GM18502 (cell line): ENCODE measurements around the gene NDC1.
"Not testable (repeated sequence)": the region's sequence is repeated elsewhere in the genome, so short reads cannot be mapped to it uniquely, and the experiment has no call there.

Source experiments
- ATAC-seq: cut with Tn5 transposase; IDR thresholded peaks from one replicate; pipeline ENCODE4 v1.9.1; 2021; ENCODE audit warnings: mild to moderate bottlenecking; ENCODE audit not compliant: unreplicated experiment, poor library complexity

The NDC1 gene, protein sequence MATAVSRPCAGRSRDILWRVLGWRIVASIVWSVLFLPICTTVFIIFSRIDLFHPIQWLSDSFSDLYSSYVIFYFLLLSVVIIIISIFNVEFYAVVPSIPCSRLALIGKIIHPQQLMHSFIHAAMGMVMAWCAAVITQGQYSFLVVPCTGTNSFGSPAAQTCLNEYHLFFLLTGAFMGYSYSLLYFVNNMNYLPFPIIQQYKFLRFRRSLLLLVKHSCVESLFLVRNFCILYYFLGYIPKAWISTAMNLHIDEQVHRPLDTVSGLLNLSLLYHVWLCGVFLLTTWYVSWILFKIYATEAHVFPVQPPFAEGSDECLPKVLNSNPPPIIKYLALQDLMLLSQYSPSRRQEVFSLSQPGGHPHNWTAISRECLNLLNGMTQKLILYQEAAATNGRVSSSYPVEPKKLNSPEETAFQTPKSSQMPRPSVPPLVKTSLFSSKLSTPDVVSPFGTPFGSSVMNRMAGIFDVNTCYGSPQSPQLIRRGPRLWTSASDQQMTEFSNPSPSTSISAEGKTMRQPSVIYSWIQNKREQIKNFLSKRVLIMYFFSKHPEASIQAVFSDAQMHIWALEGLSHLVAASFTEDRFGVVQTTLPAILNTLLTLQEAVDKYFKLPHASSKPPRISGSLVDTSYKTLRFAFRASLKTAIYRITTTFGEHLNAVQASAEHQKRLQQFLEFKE

DNA sequence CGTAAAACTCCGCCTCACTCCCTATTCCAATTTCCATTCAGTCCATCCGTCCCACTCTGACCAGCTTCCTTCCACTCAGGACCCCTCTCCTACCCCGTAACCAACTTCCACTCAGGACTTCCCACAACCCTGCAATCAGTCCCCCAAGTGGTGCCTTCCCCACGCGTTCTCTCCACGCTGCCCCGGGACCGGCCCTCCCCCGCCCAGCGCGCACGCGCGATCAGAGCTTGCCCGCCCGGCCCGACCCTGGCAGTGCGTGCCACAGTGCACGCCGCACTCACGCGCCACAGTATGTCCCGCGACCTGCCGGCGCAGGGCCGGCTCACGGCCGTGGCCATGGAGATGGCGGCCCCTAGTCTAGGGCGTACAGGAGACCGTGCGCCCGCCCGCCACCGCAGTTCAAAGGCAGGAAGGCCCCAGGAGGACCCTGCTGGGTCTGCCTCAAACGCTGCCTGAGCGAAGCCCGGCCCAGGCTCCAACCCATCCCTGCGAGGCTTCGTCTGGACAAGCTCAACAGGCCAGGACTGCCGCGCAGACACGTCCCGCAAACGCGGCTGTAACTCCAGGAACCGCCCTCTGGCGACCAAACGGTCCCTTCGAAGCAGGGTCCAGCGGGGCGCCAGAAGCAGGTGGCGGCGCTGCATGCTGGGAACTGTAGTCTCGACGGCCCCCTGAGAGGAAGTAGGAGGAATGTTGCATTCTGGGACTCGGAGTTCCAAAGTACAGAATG lies at the start of gene NDC1:
Gene NDC1 (minus strand): TSS at position 373 of the 730 bp plus-strand sequence. CDS start 35 bp downstream, at position 338.
- peak; percentile 85 for ATAC-seq

DNA sequence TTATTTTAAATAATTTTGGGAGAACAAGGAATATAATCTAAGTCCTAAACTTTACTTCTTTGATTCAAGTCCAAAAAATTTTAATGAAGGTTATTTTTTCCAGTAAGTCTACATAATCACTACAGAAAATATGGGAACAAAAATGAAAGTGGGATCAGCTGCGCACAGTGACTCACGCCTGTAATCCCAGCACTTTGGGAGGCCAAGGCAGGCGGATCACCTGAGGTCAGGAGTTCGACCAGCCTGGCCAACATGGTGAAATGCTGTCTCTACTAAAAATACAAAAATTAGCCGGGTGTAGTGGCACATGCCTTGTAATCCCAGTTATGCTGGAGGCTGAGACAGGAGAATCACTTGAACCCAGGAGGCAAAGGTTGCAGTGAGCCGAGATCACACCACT lies 45.5 kb upstream of the NDC1 start:
- not testable (repeated sequence) for ATAC-seq

DNA sequence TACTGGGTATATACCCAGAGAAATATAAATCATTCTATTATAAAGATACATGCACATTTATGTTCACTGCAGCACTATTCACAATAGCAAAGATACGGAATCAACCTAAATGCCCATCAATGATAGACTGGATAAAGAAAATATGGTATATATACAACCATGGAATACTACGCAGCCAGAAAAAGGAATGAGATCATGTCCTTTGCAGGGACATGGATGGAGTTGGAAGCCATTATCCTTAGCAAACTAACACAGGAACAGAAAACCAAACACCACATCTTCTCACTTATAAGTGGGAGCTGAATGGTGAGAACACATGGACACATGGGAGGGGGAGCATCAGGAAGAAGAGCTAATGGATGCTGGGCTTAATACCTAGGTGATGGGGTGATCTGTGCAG lies 43.8 kb upstream of the NDC1 start:
- not testable (repeated sequence) for ATAC-seq

DNA sequence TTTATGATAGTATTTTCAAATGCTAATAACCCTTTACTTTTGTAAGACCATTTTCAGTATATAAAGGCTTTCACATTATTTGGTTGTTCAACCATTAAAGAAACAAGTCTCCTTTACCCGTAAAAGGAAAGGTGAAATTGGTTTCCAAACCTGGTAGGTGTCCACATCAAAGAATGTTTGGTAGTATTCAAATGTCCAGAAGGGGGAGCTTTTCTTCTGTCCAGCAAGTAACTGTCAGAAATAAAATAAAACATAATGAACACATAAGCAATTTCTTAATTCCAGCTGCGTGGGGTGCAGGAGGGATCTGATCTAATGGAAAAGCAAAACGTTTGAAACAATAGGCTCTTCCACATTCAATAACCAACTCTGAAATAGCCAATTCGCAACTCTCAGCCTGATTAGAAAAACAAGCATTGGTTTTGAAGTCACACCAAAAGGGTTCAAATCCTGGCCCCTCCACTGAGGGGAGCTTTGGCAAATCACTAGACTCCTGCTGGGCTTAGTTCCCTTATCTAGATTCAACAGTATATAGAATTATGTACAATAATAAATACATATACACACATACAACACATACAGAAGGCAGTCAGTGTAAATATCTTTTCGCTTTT lies 40.5 kb upstream of the NDC1 start:
- no peak for ATAC-seq

DNA sequence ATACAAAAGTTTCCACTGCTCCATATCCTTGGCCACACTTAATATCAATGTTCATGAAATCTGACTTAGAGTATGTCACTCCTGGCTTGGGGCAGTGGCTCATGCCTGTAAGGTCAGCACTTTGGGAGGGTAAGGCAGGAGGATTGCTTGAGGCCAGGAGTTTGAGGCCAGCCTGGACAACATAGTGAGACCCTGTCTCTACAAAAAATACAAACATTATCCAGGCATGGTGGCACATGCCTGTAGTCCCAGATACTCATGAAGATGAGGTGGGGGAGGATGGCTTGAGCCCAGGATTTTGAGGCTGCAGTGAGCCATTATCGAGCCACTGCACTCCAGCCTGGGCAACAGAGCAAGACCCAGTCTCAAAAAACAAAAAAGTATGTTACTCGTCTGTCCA lies 37.1 kb upstream of the NDC1 start:
- ATAC-seq, result not testable (repeated sequence)

DNA sequence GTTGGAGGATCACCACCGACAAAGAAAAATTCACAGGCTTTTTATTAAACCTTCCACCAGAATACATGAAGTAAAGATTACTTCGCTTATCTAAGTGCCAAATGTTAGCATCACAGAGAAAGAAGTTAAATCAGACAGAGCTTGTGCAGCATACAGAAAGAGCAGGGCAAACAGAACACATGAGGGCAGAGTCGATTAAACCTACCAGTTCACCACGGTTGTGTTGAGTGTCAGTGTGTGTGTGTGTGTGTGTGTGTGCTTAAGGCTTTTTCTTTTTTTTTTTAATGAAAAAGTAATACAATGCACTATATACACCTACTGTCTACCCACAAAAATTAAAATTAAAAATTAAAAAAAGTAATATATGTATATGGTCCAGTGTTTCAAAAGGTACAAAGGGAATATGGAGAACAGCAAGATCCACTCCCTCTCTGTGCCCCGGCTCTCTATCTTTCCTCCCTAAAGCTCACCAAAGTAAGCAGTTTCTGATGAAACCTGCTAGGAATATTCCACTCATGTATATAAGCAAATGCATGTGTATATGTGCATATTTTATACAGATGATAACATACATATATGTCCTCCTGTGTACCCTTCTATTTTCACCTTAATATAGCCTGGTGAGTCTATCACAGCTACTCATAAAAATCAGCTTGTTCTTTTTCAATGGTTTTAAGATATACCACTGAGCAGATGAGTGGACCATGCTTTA lies 33.8 kb upstream of the NDC1 start:
- no peak for ATAC-seq

DNA sequence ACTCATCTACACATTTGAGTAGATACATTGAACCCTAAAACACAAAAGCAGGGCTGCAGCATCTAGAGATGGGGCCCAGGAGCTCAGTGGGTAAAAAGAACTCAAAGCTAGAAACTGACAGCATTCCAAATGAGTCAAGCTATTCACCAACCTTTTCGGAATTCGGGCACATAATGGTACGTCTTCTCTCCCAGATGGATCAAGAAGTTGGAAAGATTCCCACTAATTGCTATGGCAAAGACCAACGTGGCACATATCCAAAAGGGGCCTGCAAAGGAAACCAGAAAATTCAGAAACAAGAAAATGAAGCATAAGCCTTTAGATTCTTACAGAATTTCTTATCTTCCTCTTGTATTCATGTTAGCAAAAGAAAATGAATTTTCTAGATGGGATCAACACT lies 33.1 kb upstream of the NDC1 start:
- ATAC-seq, result no peak

DNA sequence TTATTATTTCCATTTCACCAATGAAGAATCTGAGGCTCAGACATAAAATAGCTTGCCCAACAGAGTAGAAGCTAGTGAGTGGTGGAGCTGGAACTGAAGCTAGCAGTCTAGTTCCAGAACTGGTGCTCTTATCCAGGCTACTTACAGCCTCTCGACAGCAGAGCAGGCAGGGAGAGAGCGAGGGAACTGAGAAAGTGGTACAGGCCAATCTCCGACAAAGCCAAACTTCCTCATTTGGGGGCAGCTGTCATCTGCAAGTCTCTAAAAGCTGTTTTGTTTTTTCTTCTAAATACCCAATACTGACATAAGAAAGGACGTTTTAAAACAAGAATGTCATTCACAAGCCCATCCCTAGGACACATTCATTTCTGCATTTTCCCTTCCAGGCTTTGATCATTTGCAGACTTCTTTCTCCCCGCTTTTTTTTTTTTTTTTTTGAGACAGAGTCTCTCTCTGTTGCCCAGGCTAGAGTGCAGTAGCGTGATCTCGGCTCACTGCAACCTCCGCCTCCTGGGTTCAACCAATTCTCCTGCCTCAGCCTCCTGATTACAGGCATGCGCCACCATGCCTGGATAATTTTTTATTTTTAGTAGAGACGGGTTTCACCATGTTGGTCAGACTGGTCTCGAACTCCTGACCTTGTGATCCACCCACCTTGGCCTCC lies 31.5 kb upstream of the NDC1 start:
- no peak for ATAC-seq

DNA sequence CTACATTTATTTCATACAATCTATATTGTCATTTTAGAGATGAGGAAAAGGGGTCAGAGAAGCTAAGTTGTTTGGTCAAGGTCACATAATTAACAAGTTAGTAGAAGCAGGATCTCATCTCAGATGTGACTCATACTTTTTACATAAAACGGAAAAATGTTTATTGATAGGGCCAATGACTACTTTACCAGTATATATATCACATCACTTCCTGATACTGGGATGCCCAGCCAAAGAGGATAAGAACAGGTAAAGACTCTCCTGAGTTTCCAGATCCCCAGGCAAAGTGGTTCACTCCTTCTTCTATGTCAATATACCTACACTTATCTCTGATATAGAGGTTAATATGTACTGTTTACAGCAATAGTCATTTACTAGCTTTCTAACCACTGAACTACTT lies 30.5 kb upstream of the NDC1 start:
- ATAC-seq, result no peak

DNA sequence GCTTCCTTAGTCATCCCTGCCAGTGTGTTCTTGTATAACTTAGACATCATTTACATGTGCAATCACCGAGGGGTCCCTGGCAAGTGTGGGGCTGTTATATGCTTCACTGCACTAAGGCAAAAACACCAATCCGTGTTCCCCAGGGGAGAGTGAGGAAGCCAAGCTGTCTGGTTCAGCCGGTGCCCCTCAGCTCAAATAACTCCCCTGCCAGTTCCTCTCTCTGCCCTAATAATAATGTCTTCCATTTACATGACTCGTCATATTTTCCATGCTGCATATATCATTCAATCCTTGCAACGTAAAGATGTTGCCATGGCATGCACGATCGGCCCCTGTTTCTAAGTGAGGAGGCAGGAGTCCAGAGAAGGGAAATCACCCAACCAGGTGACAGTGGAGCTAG lies 24.4 kb upstream of the NDC1 start:
- no peak for ATAC-seq

DNA sequence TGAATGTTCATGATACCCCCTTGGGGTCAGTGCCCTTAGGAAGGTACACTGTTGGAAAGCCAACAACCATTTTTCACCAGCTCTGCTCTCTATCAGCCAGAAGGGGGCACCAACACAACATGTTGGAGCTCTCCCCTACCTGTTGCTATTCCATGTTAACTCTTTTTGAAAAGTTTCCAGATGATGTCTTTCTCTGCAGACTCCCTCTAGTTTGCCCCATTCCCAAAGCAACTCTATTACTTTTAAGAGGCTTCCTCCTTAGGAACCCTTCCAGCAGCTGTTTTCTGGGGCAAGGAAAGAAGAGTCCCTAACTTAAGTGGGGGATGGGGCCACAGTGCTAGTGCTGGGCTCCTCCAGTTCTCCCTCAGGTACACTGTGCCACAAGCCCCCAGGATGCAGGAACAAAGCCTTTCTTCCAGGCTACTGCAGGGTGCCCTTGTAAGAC lies 22.9 kb upstream of the NDC1 start:
- no peak for ATAC-seq

DNA sequence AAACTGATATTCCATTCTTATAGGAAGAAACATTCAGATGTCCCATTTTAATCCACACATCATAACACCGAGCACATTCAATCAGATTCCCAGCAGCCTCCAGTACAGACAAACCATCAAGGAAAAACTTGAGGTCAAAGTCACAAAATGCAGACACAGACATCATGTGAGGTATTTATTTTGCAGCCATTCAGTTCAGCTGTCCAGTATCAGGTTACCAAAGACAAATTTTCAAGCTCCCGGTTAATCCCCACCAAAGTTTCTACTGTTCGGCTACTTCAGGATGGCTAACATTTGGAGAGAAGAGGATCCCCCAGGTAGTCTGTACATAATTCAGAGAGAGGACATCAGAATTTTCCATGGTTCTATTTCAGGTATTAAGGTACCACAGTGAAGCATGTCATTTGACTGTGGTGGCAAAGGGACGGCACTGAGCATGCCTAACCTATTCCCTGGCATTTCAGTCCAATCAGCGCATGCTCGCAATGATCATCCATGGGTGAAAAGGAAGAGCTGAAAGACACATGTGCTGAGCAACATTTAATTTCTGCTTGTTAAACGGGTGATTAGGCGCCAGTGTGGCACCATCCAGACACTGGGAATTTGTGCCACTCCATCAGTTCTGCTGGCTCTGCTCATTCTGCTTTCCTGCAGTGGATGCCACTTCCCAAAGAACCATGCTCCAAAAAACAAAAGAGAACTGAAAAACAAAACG lies 13.6 kb upstream of the NDC1 start:
- no peak for ATAC-seq

DNA sequence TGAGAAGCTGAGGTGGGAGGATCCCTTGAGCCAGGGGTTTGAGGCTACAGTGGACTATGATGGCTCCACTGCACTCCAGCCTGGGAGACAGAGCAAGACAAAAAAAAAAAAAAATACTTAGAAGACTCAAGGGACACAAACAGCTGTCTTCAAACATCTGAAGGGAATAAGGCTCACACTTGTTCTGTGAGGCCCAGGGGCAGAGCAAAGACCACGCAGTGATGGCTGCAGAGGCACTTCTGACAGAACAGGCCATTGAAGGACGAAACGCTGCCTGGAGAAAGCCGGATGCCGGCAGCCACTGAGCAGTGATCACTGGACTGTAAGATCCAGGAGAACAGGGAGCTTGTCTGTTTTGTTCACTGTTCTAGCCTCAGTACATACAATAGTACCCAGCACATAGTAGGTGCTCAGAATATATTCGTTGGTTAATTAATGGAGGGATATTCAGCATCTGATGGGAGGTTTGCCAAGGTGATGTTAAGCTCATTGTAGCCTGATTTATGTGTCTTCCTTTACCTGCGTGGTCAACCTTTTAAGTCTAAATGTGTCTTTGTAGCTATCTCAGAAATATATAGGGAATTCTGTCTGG lies 12.1 kb upstream of the NDC1 start:
- no peak for ATAC-seq

DNA sequence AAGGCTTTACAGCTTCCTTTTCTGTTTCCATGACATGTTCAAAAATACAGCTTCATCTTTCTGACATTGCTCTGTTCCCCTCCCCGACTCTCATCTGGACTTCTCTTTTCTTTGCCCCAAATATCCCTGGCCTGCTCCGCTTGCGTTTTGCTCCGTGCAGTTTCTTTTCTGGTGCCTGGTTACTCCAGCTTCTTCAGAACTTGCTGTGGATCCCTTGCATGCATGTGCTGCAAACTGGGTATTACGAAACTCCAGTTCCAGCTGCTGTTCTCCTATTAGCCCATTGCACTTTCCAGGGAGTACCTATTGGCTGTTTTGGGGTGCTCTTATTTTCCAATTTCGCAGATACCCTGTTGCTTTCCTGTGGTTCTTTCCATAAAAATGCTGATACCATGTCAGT lies 9.9 kb upstream of the NDC1 start:
- ATAC-seq, result no peak

DNA sequence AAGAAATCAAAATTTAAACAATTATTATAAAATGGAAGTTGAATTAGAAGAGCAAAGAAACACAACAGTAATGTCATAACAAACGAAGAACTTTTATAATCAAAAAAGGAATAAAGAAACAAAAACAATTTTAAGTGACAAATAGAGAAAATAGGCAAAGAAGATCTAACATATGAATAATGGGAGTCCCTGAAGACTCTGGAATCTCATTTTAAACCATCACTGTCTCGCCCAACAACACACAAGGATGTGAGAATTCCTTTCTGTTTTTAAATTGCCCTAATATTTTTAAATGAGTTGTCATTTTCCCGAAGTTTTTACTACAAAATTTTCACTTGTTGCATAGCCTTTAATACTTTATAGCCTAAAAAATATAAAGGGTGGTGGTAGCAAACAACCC lies 4.3 kb upstream of the NDC1 start:
- no peak for ATAC-seq

DNA sequence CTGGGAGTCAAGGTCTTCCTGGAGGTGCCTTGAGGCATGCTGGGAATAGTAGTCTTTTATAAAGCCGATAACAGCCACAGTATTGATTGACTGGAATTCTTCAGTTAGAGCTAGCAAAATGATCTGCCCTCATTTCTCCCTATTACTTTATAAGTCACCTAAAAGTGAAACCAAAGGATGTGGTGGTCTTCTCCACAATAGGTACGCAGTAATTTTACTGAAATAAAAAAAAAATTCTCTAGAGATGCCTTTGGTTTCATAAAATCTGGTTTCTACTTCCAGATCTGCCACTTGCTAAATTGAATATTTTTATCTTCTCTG lies 518 bp upstream of the NDC1 start:
- ATAC-seq, result no peak

DNA sequence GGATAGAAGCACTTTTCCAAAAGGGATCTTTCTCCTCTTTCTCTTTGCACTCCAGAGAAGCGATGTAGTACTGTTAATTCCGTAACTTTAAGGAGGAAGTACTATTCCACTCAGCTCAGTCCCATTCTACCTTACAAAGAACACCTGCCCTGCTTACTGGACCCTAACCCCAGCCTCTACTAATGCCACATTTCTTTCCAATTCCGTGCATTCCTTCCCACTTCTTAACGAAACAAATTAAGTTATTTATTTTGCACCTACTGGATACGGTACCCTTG lies 511 bp downstream of the NDC1 start:
- no peak for ATAC-seq

DNA sequence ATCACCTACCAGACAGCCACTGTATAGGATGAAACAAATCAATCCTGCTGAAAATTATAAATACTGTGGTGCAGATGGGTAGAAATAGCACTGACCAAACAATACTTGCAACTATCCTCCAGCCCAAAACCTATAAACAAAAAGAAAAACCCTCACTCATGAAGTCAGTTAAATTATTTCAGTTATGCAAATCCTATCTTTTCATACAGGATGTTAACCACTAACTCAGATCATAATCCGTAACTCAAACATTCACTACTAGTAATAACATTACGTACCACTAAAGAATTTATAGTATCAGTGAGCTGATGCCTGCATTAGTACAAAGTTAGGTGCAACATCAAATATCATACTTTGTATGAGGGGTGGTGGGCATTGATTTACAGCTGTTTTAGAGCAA lies 2.6 kb downstream of the NDC1 start:
- ATAC-seq, result no peak

DNA sequence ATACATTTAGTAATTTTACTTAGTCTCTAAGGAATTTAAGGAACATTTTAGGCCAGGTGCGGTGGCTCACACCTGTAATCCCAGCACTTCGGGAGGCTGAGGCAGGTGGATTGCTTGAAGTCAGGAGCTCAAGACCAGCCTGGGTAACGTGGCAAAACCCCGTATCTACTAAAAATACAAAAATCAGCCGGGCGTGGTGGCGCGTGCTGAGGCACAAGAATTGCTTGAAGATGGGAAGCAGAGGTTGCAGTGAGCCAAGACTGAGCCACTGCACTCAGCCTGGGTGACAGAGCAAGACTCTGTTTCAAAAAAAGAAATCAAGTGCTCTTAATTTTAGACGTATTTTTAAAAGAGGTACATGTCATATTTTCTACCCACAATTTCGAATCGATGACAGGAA lies 3.3 kb downstream of the NDC1 start:
- ATAC-seq, result no peak
